Loucy (cell line): ENCODE measurements around the gene KRTAP10-3.

ENCODE experiments used
- CTCF ChIP-seq: fragments of 200-600 bp; sonication (generic); conservative IDR thresholded peaks from 2 replicates; pipeline ENCODE4 v1.5.1; 2014; ENCODE audit warnings: mild to moderate bottlenecking, antibody characterized with exemption, low read length
- EZH2phosphoT487 ChIP-seq: fragments of 200-600 bp; IDR thresholded peaks from 2 replicates; pipeline ENCODE4 v1.6.1; 2018; ENCODE audit warnings: antibody characterized with exemption, mild to moderate bottlenecking, moderate library complexity, borderline replicate concordance

GRCh38 chr21:44508711-44509445 is 49.7 kb downstream of the KRTAP10-3 start:
- TF ChIP-seq CTCF (no peak), EZH2phosphoT487 (no peak)
